Prostate gland (tissue), 2 donors: ENCODE data around the gene UGT2A2. TPM values are rescaled to one million over a fixed set of nuclear protein-coding genes. Genes with fewer than 3 reads are reported as not detected.
"Not testable (repeated sequence)": the region's sequence is repeated elsewhere in the genome, so short reads cannot be mapped to it uniquely, and the experiment has no call there.

Source experiments
- DNase-seq: peaks from one replicate; pipeline ENCODE4 v3.0.0-alpha.2; 2019; ENCODE audit warnings: low spot score
- H3K27ac ChIP-seq, 2 donors: fragments of 200-600 bp; sonication (generic); 2 replicates each; pipeline ENCODE4 v1.5.1; 2017 to 2019
- H3K27me3 ChIP-seq: fragments of 200-600 bp; sonication (generic); replicated peaks from 2 replicates; pipeline ENCODE4 v1.5.1; 2019; ENCODE audit not compliant: insufficient read depth
- H3K36me3 ChIP-seq, 2 donors: fragments of 200-600 bp; sonication (generic); 1 replicate in 1 of 2; 2 replicates in 1 of 2; pipeline versions ENCODE4 v1.5.1 to v1.8.1; 2017 to 2019
- H3K4me1 ChIP-seq: fragments of 200-600 bp; sonication (generic); replicated peaks from 2 replicates; pipeline ENCODE4 v1.5.1; 2019
- H3K4me3 ChIP-seq, 2 donors: fragments of 200-600 bp; sonication (generic); 2 replicates each; pipeline ENCODE4 v1.5.1; 2017 to 2019
- H3K9me3 ChIP-seq: fragments of 200-600 bp; sonication (generic); 2 replicates; pipeline ENCODE4 v1.5.1; 2017
- POLR2A ChIP-seq: fragments of 450-650 bp; IDR thresholded peaks from one replicate; pipeline ENCODE4 v1.6.1; 2016; ENCODE audit warnings: antibody characterized with exemption, mild to moderate bottlenecking
- POLR2AphosphoS5 ChIP-seq: sonication (generic); formaldehyde crosslinking; IDR thresholded peaks from one replicate; pipeline ENCODE4 v1.6.1; 2017; ENCODE audit warnings: antibody characterized with exemption
- WGBS: methylation state at CpG from one replicate; pipeline ENCODE4 v1.1.5; 2018; 5-methylcytosine and 5-hydroxymethylcytosine counted together
- intact Hi-C: fragments of 100-400 bp; cut with DNase I; formaldehyde crosslinking; loops from one replicate; pipeline ENCODE4 v1.14.2; 2022
- total RNA-seq, 2 donors: library from RNA; depleted of rRNA; stranded (reverse); fragments of >200 nt; gene quantifications; one replicate each; pipeline ENCODE4 v1.1.0, GENCODE V29; 2016
- TF ChIP-seq, protein P1 (sequence below), 4 experiments: fragments of 200-600 bp in 2 of 4; fragments of 450-650 bp in 2 of 4; sonication (generic) in 2 of 4; IDR thresholded peaks; 1 replicate in 3 of 4; 2 replicates in 1 of 4; pipeline ENCODE4 v1.5.1; 2016 to 2019; ENCODE audit warnings: antibody characterized with exemption in 4 of 4, mild to moderate bottlenecking in 2 of 4, moderate library complexity in 2 of 4

The UGT2A2 gene
- total RNA-seq: not detected

DNA sequence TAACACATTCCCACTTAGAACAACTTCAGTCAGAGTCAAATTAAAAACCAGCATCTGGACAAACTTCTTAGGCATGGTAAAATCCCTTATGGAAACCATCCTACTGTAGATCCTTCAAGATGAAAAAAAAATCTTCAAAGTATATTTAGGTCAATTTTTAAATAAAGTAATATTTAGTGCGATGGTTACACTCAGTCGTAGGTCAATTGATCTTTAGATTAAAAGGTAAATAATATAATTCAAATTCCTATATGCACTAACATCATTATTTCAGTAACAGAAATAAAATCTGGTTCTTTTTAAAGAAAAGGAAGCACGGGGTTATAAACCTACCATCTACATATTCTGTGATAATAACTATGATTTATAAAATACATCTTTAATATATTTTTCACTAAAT lies at the start of gene UGT2A2:
Gene UGT2A2 (minus strand): TSS at position 101 of the 400 bp plus-strand sequence. CDS start 2 bp downstream, at position 99.
- TF ChIP-seq POLR2AphosphoS5 (no peak), POLR2A (no peak)
- TF ChIP-seq, protein P1, sequence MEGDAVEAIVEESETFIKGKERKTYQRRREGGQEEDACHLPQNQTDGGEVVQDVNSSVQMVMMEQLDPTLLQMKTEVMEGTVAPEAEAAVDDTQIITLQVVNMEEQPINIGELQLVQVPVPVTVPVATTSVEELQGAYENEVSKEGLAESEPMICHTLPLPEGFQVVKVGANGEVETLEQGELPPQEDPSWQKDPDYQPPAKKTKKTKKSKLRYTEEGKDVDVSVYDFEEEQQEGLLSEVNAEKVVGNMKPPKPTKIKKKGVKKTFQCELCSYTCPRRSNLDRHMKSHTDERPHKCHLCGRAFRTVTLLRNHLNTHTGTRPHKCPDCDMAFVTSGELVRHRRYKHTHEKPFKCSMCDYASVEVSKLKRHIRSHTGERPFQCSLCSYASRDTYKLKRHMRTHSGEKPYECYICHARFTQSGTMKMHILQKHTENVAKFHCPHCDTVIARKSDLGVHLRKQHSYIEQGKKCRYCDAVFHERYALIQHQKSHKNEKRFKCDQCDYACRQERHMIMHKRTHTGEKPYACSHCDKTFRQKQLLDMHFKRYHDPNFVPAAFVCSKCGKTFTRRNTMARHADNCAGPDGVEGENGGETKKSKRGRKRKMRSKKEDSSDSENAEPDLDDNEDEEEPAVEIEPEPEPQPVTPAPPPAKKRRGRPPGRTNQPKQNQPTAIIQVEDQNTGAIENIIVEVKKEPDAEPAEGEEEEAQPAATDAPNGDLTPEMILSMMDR (IDR thresholded peaks at IDR 0.05): no peak

DNA sequence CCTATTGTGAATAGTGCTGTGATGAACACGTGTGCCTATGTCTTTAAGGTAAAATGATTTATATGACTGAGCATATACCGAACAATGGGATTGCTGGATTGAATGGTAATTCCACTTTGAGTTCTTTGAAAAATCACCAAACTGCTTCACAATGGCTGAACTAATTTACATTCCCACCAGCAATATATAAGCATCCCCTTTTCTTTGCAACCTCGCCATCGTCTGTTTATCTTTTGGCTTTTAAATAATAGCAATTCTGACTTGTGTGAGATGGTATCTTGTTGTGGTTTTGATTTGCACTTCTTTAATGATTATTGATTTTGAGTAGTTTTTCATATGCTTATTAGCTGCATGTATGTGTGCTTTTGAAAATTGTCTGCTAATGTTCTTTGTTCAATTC lies 45.4 kb upstream of the UGT2A2 start:
- no peaks in the 10 kb centered on the region for H3K27me3 ChIP-seq
- H3K4me3 ChIP-seq: no peak overlapping the region
- 69% methylated on average over 4 of the region's 4 CpGs for whole genome bisulfite sequencing
- TF ChIP-seq, protein P1 (IDR thresholded peaks at IDR 0.05): no peak
- no peak for TF ChIP-seq POLR2AphosphoS5
- no peak for TF ChIP-seq POLR2A
- no peaks in the 10 kb centered on the region for H3K9me3 ChIP-seq
- no peaks in the 10 kb centered on the region for H3K4me1 ChIP-seq
- no peaks in the 10 kb centered on the region for H3K36me3 ChIP-seq
- H3K27ac ChIP-seq: no peak overlapping the region
- no peak for DNase-seq
- intact Hi-C loops: no loop called here

More for the DNA sequence above, at the start of gene UGT2A2:
- Histone ChIP-seq H3K27me3 (no peaks in the 10 kb centered on the region), H3K4me1 (no peaks in the 10 kb centered on the region), H3K36me3 (no peaks in the 10 kb centered on the region), H3K27ac (no peak within 1 kb of the TSS), H3K9me3 (no peaks in the 10 kb centered on the region), H3K4me3 (no peak within 1 kb of the TSS)
- DNase-seq: no peak
- intact Hi-C loops: no loop called here
- WGBS: 95% methylated on average over 3 of the region's 3 CpGs

DNA sequence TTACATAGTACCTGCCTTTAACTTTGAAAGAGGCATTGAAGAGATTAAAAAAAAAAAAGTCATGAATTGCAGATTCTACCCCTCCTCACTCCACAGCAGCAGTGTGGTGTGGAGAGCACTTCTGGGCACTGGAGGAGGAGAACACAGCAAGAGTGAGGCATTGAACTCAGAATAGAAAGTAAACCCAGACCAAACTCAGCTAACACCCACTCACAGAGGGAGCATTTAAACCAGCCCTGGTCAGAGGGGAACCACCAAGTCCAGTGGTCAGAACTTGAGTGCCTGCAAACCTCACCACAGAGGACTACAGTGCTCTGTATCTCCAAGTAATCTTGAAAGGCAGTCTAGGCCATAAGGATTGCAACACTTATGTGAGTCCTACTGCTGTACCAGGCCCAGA lies 29.2 kb upstream of the UGT2A2 start:
- no peak for TF ChIP-seq POLR2AphosphoS5
- no peak for TF ChIP-seq POLR2A
- TF ChIP-seq, protein P1 (IDR thresholded peaks at IDR 0.05): no peak

DNA sequence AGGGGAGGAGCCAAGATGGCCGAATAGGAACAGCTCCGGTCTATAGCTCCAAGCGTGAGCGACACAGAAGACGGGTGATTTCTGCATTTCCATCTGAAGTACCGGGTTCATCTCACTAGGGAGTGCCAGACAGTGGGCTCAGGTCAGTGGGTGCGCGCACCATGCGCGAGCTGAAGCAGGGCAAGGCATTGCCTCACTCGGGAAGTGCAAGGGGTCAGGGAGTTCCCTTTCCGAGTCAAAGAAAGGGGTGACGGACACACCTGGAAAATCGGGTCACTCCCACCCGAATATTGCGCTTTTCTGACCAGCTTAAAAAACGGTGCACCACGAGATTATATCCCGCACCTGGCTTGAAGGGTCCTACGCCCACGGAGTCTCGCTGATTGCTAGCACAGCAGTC lies 24.6 kb upstream of the UGT2A2 start:
- DNase-seq, H3K4me3 ChIP-seq, H3K27ac ChIP-seq, H3K9me3 ChIP-seq, H3K27me3 ChIP-seq, intact Hi-C loops, H3K4me1 ChIP-seq, H3K36me3 ChIP-seq: not testable (repeated sequence)
- WGBS: 89% methylated on average over 22 of the region's 22 CpGs

More for the DNA sequence above, 29.2 kb upstream of the UGT2A2 start:
- no peak overlapping the region for H3K4me3 ChIP-seq
- intact Hi-C loops: no loop called here
- H3K27me3 ChIP-seq: no peaks in the 10 kb centered on the region
- no peak for DNase-seq
- H3K9me3 ChIP-seq: no peaks in the 10 kb centered on the region
- H3K4me1 ChIP-seq: no peaks in the 10 kb centered on the region
- H3K27ac ChIP-seq: no peak overlapping the region
- no peaks in the 10 kb centered on the region for H3K36me3 ChIP-seq

DNA sequence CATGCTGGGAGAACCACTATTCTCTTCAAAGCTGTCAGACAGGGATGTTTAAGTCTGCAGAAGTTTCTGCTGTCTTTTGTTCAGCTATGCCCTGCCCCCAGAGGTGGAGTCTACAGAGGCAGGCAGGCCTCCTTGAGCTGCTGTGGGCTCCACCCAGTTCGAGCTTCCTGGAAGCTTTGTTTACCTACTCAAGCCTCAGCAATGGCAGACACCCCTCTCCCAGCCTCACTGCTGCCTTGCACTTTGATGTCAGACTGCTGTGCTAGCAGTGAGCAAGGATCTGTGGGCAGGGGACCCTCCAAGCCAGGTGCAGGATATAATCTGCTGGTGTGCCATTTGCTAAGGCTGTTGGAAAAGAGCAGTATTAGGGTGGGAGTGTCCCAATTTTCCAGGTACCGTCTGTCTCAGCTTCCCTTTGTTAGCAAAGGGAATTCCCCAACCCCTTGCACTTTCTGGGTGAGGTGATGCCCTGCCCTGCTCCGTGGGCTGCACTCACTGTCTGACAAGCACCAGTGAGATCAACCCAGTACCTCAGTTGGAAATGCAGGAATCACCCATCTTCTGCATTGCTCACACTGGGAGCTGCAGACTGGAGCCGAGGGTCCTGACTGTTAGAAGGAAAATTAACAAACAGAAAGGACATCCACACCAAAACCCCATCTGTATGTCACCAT lies 21.8 kb upstream of the UGT2A2 start:
- 78% methylated on average over 4 of the region's 4 CpGs for WGBS
- intact Hi-C loops: not testable (repeated sequence)

DNA sequence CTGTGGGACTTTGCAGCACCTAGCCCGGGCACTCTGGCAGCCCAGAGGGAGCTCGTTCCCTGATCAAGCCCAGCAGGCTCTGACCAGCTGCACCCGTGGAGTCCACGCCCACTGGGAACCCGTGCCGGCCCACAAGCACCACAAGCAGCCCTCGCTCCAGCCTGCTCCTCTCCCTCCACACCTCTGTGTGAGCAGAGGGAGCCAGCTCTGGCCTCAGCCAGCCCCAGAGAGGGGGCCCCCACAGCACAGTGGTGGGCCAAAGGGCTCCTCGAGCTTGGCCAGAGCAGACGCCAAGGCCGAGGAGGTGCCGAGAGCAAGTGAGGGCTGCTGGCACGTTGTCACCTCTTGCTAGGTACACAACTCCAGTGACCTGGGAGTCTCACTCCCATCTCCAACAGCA lies 18.7 kb upstream of the UGT2A2 start:
- TF ChIP-seq POLR2AphosphoS5 (no peak), POLR2A (no peak)
- TF ChIP-seq, protein P1 (IDR thresholded peaks at IDR 0.05): no peak
- Histone ChIP-seq H3K9me3 (no peaks in the 10 kb centered on the region), H3K27me3 (no peaks in the 10 kb centered on the region), H3K4me1 (no peaks in the 10 kb centered on the region), H3K36me3 (no peaks in the 10 kb centered on the region), H3K4me3 (no peak overlapping the region), H3K27ac (no peak overlapping the region)
- WGBS: 89% methylated on average over 12 of the region's 12 CpGs
- intact Hi-C loops: no loop called here
- DNase-seq: no peak

More for the DNA sequence above, 21.8 kb upstream of the UGT2A2 start:
- H3K27me3 ChIP-seq, H3K4me1 ChIP-seq, DNase-seq, H3K36me3 ChIP-seq, H3K4me3 ChIP-seq, H3K9me3 ChIP-seq, H3K27ac ChIP-seq: not testable (repeated sequence)
